Nephron (organoid): Measurements from ENCODE around the gene PROKR2.

Source experiments
- H3K27ac Mint-ChIP-seq, 3 experiments: 2 replicates each; pipeline ENCODE4 v1.8.0; 2020; ENCODE audit warnings: mixed read lengths in 3 of 3, mild to moderate bottlenecking in 2 of 3, moderate library complexity in 1 of 3
- H3K27me3 Mint-ChIP-seq: 2 replicates; pipeline ENCODE4 v1.8.0; 2021; ENCODE audit warnings: low read depth, mild to moderate bottlenecking, moderate library complexity, mixed read lengths
- H3K36me3 Mint-ChIP-seq: 2 replicates; pipeline ENCODE4 v1.8.0; 2020; ENCODE audit warnings: low read depth, mixed read lengths
- H3K4me1 Mint-ChIP-seq: 2 replicates; pipeline ENCODE4 v1.8.0; 2020; ENCODE audit warnings: mixed read lengths
- H3K4me3 Mint-ChIP-seq, 3 experiments: 2 replicates each; pipeline ENCODE4 v1.8.0; 2020; ENCODE audit warnings: mild to moderate bottlenecking in 3 of 3, mixed read lengths in 3 of 3, moderate library complexity in 2 of 3
- H3K9me3 Mint-ChIP-seq: 2 replicates; pipeline ENCODE4 v1.8.0; 2020; ENCODE audit warnings: mixed read lengths
- CTCF ChIP-seq, 3 experiments: fragments of 200-600 bp; sonication (generic); IDR thresholded peaks; one replicate each; pipeline ENCODE4 v1.5.0; 2021; ENCODE audit warnings: antibody characterized with exemption in 3 of 3; ENCODE audit not compliant: unreplicated experiment in 3 of 3

Gene PROKR2

GRCh38 chr20:5309971-5310370 lies 6.8 kb downstream of the PROKR2 start:
- TF ChIP-seq CTCF (IDR thresholded peaks at IDR 0.05; ENCODE audit: unreplicated experiment in 3 of 3), result no peak
- no peak overlapping the region for H3K4me3 Mint-ChIP-seq
- H3K27ac Mint-ChIP-seq, result no peak overlapping the region
- H3K36me3 Mint-ChIP-seq, result no peaks in the 10 kb centered on the region
- peaks cover 36% of the 10 kb centered on the region for H3K9me3 Mint-ChIP-seq
- peaks cover 42% of the 10 kb centered on the region for H3K27me3 Mint-ChIP-seq
- no peaks in the 10 kb centered on the region for H3K4me1 Mint-ChIP-seq

GRCh38 chr20:5298811-5299210 lies 17.9 kb downstream of the PROKR2 start:
- Mint-ChIP-seq H3K4me1 (no peaks in the 10 kb centered on the region), H3K36me3 (no peaks in the 10 kb centered on the region), H3K9me3 (no peaks in the 10 kb centered on the region), H3K27ac (no peak overlapping the region), H3K4me3 (no peak overlapping the region), H3K27me3 (peaks cover 10% of the 10 kb centered on the region)
- no peak for TF ChIP-seq CTCF (IDR thresholded peaks at IDR 0.05; ENCODE audit: unreplicated experiment in 3 of 3)

GRCh38 chr20:5297280-5298004 lies 19.3 kb downstream of the PROKR2 start:
- H3K27ac Mint-ChIP-seq, result no peak overlapping the region
- H3K4me3 Mint-ChIP-seq, result no peak overlapping the region
- no peaks in the 10 kb centered on the region for H3K9me3 Mint-ChIP-seq
- no peaks in the 10 kb centered on the region for H3K4me1 Mint-ChIP-seq
- H3K36me3 Mint-ChIP-seq, result no peaks in the 10 kb centered on the region
- TF ChIP-seq CTCF (IDR thresholded peaks at IDR 0.05; ENCODE audit: unreplicated experiment in 3 of 3), result no peak
- H3K27me3 Mint-ChIP-seq, result peaks cover 10% of the 10 kb centered on the region

- TF ChIP-seq CTCF (IDR thresholded peaks at IDR 0.05; ENCODE audit: unreplicated experiment in 3 of 3), result no peak
- H3K4me1 Mint-ChIP-seq, result no peaks in the 10 kb centered on the region
- no peaks in the 10 kb centered on the region for H3K36me3 Mint-ChIP-seq
- peaks cover 22% of the 10 kb centered on the region for H3K9me3 Mint-ChIP-seq
- peaks cover 8% of the 10 kb centered on the region for H3K27me3 Mint-ChIP-seq
- H3K4me3 Mint-ChIP-seq, result no peak overlapping the region
- H3K27ac Mint-ChIP-seq, result no peak overlapping the region
Measured at GRCh38 chr20:5290596-5290995, 26.2 kb downstream of the PROKR2 start.

GRCh38 chr20:5282561-5282960 lies 34.2 kb downstream of the PROKR2 start:
- Mint-ChIP-seq H3K36me3 (no peaks in the 10 kb centered on the region), H3K27ac (no peak overlapping the region), H3K27me3 (peaks cover 12% of the 10 kb centered on the region), H3K4me1 (no peaks in the 10 kb centered on the region), H3K9me3 (peaks cover 15% of the 10 kb centered on the region), H3K4me3 (no peak overlapping the region)
- TF ChIP-seq CTCF (IDR thresholded peaks at IDR 0.05; ENCODE audit: unreplicated experiment in 3 of 3), result no peak

GRCh38 chr20:5279661-5280060 lies 37.1 kb downstream of the PROKR2 start:
- Mint-ChIP-seq H3K4me3 (no peak overlapping the region), H3K9me3 (no peaks in the 10 kb centered on the region)
- no peak for TF ChIP-seq CTCF (IDR thresholded peaks at IDR 0.05; ENCODE audit: unreplicated experiment in 3 of 3)

More at GRCh38 chr20:5279661-5280060, 37.1 kb downstream of the PROKR2 start:
- Mint-ChIP-seq H3K4me1 (no peaks in the 10 kb centered on the region), H3K36me3 (no peaks in the 10 kb centered on the region), H3K27me3 (peaks cover 12% of the 10 kb centered on the region), H3K27ac (no peak overlapping the region)
